GM21423 (cell line): ENCODE results near the gene CRACR2A.

Experiments used
- ATAC-seq: cut with Tn5 transposase; IDR thresholded peaks from one replicate; pipeline ENCODE4 v1.9.1; 2021; ENCODE audit warnings: mild to moderate bottlenecking, moderate library complexity; ENCODE audit not compliant: unreplicated experiment

Gene CRACR2A

DNA sequence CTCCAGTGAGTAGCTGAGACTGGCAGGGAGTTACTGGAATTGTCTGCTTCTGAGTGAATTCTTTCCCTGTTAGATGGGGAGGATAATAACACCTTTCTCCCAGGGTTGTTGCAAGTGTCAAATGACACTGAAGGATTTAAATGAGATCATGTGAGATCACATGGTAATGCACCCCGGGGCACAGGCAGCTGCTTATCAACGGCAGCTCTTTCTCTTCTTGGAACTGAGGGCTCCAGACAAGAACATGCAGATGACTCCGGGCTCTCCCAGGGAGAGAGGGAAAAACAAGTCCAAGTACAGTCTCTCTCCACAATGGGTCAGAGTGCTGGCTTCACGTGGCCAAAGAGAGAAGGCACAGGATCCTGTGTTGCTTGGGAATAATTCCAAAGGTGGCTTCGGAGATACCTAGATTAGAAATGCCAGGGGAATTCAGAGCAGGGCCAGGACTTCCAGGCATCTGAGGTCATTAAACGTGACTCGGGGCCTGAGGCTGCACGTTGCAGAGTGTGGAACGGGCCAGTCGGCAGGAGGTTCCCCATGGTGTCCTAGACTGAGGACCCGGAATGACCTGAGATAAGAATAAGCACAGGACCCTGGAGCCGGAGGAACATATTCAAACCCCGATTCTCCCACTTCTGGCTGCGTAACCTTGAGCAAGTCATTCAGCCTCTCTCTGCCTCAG lies 152.7 kb downstream of the CRACR2A start:
- no peak for ATAC-seq

DNA sequence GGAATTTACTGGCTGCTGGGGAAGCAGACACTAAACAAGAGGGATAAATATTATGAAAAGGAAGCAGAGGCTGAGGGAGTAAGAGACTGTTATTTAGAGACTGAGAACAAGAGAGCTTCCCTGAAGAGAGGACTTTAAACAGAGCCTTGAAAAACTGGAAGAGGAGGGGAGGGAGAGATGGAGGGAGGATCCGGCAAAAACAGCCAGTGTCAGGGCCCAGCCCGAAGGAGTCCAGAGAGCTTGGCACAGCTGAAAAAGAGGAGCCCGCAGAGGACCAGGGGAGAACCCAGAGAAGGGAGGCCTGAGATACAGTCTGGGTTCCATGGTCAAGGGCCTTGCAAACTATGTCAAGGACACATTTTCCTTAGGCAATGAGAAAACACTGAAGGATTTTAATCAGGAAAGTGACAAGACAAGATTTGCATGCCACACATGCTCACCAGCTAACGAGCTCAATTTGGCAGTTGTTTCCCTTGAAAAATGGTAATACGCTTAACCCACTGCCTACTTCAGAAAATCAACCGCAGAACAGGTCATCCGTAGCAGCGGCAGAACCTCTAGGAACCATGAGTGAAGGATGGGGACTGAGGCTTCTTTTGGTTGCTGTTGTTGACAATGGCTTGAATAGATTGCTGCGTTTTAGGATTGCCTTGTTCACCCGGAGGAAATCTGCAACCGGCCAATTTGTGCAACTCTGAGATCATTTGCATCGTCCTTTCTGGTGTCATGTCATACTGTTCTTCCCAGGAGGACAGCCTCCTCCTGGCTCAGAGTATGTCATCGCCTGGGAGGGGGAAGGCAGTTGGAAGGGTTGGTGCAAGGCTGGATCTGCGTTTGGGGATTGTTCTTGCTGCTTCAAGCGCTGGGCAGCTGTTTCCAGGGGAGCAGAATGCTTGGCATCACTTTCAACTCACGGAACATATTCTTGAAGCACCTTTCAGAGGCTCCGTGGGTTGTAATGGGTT lies 153.7 kb downstream of the CRACR2A start:
- ATAC-seq = no peak

DNA sequence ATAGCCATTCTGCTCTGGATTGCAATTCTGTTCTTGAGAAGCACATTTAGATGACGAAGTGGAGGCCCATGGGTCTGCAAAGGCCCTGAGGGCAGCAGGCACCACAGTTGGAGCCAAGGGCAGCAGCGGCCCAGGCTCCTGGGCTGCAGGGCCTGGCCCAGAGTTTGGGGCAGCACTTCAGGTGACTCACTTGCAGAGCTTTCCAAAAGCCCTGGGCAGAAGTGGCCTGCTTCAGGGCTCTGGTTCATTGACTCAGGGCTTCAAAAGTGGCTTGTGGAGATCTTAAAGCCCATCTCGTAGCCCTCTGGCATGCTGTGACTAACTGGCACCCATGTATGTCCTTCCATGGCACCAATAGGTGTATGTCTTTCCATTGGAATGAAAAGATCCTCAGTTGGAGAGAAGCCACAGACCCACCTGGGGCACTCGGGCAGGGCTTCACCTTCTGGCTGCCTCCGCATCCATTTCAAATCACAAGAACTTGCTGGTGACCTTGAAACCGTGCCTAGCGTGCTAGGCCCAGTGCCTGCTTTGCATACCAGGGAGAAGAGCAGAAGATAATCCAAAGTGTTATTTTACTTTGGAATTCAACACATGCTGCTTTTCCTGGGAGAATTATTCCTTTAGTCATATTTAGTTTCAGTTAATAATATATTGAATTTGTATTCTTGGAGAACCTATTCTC lies 155.2 kb downstream of the CRACR2A start:
- ATAC-seq = no peak

DNA sequence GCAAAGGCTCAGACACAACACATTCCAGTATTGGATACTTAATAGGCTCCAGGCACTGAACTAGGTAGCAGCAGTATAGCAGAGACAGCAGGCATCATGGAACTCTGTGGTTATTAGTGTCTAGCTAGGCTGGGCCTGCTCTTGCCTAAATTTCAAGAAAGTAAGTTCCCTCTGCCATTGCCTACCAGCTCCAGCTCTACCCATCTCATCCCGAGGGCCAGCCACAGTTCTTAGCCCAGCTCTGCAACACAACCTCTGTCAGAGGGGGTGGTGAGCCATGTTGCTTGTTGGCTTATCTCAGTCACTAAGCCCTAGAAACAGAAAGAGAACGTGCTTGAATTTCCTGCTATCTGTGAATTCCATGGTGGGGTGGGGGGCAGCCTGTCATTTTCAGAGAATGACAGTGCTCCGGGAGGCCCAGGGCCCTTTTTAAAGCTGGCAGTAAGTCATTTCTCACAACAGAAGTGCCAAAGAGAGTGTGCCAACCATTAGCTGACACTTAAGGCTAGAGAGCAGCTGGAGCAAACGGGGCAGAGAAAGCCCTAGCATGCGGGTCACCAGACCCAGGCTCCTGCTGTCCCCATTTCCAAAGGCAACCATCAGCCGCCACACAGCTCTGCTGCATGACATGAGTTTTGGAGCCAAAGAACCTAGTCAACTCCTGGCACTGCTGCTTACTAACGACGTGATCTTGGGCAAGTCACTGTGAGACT lies 156.1 kb downstream of the CRACR2A start:
- no peak for ATAC-seq

DNA sequence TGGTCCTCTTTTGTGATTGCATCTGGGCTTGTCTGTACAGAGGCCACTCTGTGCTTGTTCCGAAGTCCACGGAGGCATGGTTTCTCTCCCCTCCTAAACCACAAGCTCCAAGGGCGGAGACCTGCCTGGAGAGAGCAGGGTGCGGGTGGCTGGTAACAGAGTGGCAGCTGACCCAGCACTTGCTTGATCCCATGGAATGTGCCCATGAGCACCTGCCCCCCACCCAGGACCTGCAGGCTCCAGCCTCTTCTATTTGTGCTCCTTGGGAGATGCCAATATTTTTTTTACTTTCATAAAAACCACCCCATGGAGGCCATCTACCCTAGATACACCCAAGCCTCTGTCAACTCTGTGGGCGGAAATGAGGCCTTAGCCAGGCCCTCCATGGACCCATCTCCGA lies 157.2 kb downstream of the CRACR2A start:
- no peak for ATAC-seq

DNA sequence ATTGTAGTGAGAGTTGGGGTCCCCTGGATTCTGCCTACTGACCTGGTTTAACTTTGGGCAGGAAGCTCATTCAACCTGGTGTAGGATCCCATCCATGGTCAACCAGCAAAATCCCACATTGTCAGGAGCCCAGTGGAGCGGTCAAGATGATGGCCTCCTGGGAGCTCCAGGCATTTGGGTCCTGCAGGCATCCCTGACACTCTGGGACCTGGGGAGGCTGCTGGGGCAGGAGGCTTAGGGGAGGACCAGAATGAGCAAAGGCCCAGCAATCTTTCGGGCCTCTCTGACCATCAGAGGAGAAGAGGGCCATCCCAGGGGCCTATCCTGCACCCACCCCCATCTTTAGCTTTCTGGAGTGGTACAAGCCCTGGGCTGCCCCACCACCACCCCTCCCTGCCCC lies 157.9 kb downstream of the CRACR2A start:
- no peak for ATAC-seq

DNA sequence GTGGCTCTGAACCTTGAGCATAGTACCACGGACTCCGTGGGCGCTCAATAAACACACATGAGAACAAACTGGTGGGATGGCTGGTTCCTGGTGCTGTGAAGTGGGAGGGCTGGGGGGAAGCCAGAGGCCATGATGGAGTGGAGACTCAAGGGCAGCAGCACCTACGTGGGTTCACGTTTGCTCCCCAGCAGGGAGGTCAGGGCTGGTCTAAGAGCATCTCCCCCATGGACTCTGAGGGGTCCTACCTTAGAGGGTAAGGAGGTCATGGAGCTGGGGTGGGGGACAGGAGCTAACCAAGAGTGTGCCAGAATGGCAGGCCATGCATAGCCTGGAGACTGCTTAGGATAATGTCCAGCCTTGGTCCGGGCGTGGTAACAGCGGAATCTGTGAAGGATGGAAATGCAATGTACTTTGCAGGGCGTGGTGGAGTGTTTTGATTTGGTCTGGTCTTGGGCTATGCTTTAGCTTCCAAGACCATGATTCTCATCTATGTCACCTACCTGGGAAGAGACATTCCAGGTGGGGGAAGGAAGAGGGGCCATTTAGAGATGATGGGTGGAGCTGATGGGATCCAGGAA lies 158.9 kb downstream of the CRACR2A start:
- no peak for ATAC-seq

DNA sequence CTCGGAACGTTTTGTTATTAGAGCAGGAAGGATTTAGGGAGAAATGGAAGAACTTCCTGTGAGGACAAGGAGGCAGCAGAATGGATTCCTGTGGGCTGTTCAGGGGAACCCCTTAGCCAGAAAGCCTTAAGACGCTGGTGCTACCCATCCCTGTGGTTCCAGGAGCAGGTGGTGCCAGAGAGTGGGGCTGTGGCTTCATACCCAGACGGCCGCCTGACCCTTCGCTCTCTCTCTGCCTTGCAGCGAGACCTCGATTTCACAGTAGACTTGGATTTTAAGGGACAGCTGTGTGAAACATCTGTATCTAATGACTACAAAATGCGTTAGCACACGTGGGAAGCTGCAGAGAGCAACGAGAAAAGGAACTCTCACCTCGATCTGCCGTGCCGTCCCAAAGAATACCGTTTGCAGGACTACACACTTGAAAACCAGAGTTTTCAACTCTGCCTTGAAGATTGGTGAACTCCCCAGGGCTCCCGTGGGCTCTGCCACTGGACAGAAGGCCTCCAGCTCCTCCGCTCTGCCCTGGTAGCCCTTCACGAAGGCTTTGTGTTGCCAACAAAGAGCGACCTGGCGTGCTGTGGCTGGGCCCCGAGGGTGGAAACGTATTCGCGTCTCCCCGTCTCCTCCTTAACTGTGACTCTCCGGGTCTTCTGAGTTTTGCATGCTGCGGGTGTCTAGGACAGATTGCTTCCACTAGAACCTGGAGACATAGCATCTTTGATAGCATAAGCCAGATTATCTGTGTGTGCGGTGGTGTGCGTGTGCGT lies 159.9 kb downstream of the CRACR2A start:
- no peak for ATAC-seq

DNA sequence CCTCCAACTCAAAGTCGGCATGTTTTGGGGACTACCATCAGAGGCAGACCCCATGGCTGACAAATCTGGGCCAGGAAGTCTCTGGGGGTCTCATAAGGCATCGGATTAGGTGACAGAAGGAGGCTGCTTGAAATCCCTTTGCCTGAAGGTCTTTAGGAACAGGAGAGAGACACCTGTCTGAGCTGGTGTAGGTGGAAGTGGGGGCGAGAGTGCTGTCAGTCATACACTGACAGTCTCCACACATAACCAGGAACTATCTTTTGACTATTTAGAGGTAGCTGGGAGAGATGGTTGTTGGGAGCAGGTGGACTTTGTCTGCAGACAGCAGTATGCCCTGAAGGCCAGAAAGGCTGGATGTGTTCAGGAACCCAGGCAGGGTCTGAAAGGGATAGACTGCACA lies 163.2 kb downstream of the CRACR2A start:
- ATAC-seq = no peak

DNA sequence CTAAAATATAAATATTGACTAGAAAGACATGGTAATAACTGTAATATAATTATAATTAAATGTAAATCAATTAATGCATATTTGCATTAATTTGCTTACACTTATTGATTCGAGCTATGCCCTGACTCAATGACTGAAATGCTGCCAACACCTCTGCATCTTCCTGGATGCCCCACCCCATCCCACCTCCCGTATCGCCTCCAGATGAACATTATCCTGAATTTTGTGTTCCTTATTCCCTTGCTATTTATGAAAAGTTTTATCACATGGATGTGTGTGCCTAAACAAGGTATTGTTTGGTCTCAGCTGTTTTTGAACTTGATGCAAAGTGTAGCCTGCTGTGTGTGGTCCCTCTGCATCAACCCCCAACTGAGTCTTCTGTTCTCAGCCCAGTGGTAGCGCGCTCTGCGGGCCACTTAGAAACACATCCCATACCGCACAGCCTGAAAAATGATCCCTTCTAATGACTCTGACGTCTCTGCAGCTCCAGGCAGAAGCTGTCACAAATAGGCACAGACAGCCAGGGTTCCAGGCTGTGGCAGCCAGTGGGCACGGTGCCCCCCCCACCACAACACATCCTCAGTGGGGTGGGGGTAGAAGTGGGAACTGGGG lies 165.4 kb downstream of the CRACR2A start:
- no peak for ATAC-seq

DNA sequence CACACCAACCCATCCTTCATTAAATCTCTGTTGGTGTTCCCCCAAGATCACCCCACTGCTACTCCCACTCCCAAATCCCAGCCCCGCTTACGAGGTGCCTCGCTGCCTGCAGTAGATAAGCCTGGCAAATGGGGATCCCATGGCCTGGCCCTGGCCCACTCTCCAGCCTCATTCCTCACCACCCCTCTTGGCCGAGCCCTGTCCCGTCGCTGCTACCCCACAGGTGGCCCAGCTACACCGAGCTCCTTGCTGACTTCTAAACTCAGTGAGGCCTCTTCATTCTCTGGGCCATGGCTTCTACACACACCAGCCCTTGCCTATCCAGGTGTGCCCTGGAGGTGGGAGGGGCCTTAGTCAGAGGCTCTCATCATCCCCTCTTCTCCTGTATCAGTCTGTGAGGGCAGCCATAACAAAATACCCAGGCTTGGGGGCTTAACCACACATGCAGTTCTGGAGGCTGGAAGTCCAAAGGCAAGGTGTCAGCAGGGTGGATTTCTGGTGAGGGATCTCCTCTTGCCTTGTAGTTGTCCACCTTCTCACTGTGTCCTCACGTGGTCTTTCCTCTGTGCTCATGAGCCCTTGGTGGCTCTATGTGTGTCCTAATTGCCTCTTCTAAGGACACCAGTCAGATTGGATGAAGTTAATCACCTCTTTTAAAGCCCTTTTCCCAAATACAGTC lies 169.1 kb downstream of the CRACR2A start:
- no peak for ATAC-seq

DNA sequence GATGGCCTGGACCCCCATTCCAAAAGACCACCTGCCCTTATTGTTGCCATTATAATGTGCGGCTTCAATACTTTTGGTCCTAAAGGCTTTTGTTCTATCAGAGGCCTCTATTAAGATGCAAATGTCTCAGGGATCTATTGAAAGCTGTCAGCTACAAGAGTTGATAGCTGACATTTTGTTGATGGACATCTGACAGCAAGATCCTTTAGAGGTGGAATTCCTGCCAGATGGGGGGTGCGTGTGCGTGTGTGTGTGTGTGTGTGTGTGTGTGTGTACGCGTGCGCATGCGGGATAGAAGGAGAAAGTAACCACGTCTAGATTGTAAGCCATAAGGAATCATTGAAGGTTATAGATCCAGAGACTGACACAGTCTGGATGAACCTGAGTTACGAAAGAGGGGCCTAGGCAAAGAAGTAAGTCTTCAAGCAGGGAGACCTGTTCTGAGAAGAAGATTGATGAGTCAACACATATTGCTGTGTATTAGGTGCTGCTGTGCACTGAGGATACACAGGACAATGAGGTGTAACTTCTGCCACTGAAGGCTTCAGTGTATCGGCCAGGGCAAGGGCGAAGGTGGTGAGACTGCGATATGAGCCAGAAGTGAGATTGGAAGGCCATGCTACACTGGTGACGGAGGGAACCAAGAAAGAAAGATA lies 172.7 kb downstream of the CRACR2A start:
- ATAC-seq = no peak

DNA sequence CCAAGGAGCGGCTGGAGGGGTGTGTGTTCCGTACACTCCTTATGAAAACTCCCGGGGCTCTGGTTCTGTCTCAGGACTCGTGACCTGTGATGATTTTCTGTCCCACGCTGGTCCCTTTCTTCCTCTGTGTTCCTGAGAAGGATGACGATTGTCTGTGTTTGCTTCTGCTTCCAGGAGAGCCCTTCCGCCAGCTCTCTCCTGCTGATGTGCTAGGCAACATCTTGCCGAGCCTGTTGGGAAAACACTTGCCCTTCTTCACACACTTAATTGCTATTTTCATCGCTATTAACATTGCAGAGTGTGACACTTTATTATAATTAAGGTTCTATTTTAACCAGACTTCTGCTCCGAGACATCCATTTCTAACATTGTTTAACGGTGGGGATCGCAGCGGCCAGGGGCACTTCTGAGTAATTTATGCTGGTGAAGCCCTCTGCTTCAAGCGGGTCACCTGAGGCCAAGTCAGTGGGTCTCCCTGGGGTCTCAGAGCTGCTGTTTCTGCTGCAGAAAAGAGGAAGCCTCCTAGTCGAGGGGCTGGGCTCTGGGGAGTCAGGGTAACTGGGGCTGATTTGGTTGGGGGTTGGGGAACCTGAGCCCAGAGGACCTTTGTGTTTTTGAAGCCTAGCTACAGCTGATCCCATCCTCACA lies 173.3 kb downstream of the CRACR2A start:
- no peak for ATAC-seq

DNA sequence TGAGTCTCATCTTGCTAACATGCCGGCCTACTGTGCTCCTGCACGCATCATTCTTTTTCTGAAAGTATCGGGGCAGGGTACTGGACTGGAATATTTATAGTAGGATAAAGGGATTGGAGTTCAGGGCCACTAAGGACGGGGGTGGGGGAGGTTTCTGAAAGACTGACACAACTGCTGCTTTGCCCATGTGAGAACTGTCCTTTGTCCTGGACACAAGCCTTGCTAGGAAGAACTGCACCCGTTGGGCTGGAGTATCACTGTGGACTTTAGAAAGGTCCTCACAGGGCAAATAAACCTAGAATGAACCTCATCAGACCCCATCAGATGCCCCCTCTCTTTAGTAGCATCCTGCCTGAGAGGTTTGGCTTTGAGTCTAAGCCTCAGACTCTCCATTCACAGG lies 174.4 kb downstream of the CRACR2A start:
- ATAC-seq = no peak

DNA sequence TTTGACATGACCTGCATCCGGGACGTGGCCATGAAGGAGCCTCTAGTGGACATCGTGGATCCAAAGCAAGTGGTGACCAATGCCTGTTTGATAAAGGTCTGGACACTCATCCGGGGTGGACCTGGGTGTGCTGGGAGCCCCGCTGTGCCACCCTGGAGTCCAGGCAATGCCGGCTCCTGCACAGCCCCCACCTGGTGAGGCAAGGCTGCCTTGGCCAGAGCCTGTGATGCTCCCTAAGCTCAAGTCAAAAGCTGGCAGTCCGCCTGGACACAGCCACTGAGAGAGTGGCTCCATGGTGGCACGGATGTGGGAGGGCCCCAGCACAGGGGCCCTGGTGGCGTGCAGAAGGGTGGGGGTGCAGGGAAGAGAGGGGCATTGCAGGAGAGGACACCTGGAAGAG lies 176.0 kb downstream of the CRACR2A start:
- ATAC-seq = no peak

DNA sequence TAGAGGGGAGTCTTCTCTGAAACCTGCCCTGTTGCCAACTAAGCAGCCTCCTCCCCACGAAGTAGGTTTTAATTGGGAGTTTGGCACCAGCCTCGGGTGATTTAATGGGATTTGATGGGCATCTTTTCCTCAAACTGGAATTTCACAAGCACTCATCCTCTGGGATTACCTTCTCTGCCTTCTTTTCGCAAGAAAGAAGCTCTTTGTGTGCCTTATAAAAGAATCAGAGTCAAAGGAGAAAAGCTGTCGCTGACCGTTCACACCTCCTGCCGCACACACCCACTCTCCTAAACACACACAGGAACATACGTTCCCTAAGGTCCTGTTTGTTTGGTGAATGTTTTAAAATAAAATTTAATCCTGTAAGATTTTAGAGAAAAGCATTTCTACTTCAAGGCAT lies 177.9 kb downstream of the CRACR2A start:
- ATAC-seq = no peak

DNA sequence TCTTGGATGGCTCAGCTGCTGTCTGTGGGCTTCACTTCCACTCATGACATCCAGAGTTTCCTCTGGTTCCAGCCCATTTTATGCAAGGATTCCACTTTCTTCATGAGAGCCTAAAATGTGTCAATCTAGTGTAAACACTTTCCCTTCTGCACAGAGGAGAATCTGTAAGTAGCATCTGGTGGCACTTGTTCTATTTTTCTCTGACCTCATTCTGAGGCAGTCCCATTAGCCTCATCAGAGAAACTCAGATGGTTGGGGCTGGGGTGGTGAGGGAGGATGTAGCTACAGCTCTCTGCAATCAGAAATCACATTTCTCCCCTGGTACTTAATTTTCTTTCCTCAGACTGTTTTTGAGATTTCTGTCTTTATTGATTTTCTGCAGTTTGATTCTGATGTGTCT lies 180.3 kb downstream of the CRACR2A start:
- ATAC-seq = no peak

DNA sequence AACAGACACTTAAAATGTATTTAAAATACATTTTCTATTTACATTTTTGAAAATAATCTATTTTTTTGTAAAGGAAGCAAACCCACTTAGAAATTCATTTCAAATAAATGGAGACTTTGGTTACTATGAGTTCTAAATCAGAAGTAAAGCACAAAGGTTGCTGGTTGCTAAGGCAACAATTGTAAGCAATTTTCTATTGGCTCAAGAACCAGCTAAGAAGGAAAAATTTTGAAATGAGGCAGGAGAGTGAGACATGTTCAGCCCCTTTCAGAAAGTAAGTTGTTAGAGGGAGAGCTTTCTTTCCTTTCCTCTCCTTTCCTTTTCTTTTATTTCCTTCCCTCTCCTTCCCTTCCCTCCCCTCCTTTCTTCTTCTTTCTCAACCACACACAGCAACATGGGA lies 181.2 kb downstream of the CRACR2A start:
- ATAC-seq = no peak
